Measurements from ENCODE around the gene UBL4B.

UBL4B gene

DNA sequence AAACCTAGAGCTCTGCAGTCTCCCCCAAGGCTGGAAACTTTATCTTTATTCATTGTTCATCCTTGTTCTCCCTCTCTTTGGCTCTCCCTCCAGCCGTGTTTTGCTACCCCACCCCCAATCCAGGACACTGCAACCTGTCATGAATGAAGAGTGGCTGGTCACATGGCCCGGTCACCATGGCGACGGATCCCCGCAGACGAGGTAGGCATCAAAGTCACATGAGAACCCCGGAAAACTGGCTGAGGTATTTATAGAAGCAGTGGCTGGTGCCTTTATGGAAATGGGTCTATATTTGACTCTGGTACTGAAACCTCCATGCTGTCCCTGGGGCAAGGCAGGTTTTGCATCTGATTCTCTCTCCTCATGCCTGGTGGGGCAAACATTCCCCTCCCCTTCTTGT is 24.7 kb downstream of the UBL4B start:
- H3K36me3 ChIP-seq (ENCODE audit: control insufficient read depth in 2 of 2, insufficient read depth in 1 of 2, low read length in 2 of 2) = no peaks in the 10 kb centered on the region
- H3K4me1 ChIP-seq (ENCODE audit: control insufficient read depth, insufficient read depth, low read length) = no peaks in the 10 kb centered on the region; the same call in 1 of the 2 replicates
- H3K9me3 ChIP-seq (ENCODE audit: control insufficient read depth, insufficient read depth, low read depth, low read length) = no peaks in the 10 kb centered on the region
- ChIA-PET CTCF (interaction anchor here (1.4 to 1.6 kb wide), 2 partner anchors 21 to 85 kb away, joined by 7 read pairs; no protein-coding TSS in a partner anchor), POLR2A (no interaction called here)
- H3K27ac ChIP-seq (ENCODE audit: extremely low read depth, low read depth, low read length) = no peak overlapping the region
- no peak overlapping the region for H3K4me3 ChIP-seq (ENCODE audit: low read depth, low read length)
- TF ChIP-seq ZNF629 (tag by site-specific recombination; IDR thresholded peaks at IDR 0.05) (no peak), ZNF610 (tag by site-specific recombination; IDR thresholded peaks at IDR 0.05; ENCODE audit: borderline replicate concordance) (no peak), ZNF16 (tag by site-specific recombination; IDR thresholded peaks at IDR 0.05; ENCODE audit: low read depth) (no peak), ZNF169 (tag by site-specific recombination; IDR thresholded peaks at IDR 0.05) (no peak), ZBTB48 (tag by site-specific recombination; IDR thresholded peaks at IDR 0.05) (no peak), KLF1 (tag by site-specific recombination; IDR thresholded peaks at IDR 0.05) (no peak), ZNF398 (tag by site-specific recombination; IDR thresholded peaks at IDR 0.05) (0 out of 2 replicates have a peak, but pooled peaks have one; percentile 15), ZNF768 (tag by site-specific recombination; IDR thresholded peaks at IDR 0.05) (no peak), ZSCAN23 (tag by site-specific recombination; IDR thresholded peaks at IDR 0.05) (no peak), ZNF335 (tag by site-specific recombination; conservative IDR thresholded peaks at IDR 0.05) (peak; percentile 94), ZNF138 (tag by site-specific recombination; IDR thresholded peaks at IDR 0.05; ENCODE audit: borderline replicate concordance) (no peak), ZBTB17 (tag by site-specific recombination; IDR thresholded peaks at IDR 0.05) (0 out of 2 replicates have a peak, but pooled peaks have one; percentile 47), ZNF280C (tag by site-specific recombination; IDR thresholded peaks at IDR 0.05) (no peak), ZNF677 (tag by site-specific recombination; IDR thresholded peaks at IDR 0.05) (no peak), RBAK (tag by site-specific recombination; IDR thresholded peaks at IDR 0.05) (no peak), PRDM10 (tag by site-specific recombination; IDR thresholded peaks at IDR 0.05) (0 out of 2 replicates have a peak, but pooled peaks have one; percentile 19), HOXA7 (CRISPR knock-in tag; IDR thresholded peaks at IDR 0.05; ENCODE audit: borderline replicate concordance) (no peak), ZNF530 (tag by site-specific recombination; IDR thresholded peaks at IDR 0.05; ENCODE audit: low read depth) (no peak), GLIS1 (tag by site-specific recombination; IDR thresholded peaks at IDR 0.05) (peak; percentile 58; the same call in 1 of the 2 replicates), ZNF18 (tag by site-specific recombination; IDR thresholded peaks at IDR 0.05) (no peak), ZNF175 (tag by site-specific recombination; IDR thresholded peaks at IDR 0.05) (no peak), ZBTB8A (tag by site-specific recombination; IDR thresholded peaks at IDR 0.05) (no peak), ZNF132 (tag by site-specific recombination; IDR thresholded peaks at IDR 0.05; ENCODE audit: borderline replicate concordance) (no peak), ZNF704 (tag by site-specific recombination; IDR thresholded peaks at IDR 0.05) (no peak), ZNF558 (tag by site-specific recombination; IDR thresholded peaks at IDR 0.05) (no peak), ZNF707 (tag by site-specific recombination; IDR thresholded peaks at IDR 0.05) (no peak)
- TF ChIP-seq, protein P1, sequence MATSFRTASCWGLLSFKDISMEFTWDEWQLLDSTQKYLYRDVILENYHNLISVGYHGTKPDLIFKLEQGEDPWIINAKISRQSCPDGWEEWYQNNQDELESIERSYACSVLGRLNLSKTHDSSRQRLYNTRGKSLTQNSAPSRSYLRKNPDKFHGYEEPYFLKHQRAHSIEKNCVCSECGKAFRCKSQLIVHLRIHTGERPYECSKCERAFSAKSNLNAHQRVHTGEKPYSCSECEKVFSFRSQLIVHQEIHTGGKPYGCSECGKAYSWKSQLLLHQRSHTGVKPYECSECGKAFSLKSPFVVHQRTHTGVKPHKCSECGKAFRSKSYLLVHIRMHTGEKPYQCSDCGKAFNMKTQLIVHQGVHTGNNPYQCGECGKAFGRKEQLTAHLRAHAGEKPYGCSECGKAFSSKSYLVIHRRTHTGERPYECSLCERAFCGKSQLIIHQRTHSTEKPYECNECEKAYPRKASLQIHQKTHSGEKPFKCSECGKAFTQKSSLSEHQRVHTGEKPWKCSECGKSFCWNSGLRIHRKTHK (tag by site-specific recombination; IDR thresholded peaks at IDR 0.05) = no peak

Data from HEK293 (cell line).